Peyer's patch (tissue), 4 donors: ENCODE data around the gene MEMO1.
"Not testable (repeated sequence)": the region's sequence is repeated elsewhere in the genome, so short reads cannot be mapped to it uniquely, and the experiment has no call there.

ENCODE experiments used
- POLR2A ChIP-seq, 2 donors: fragments of 450-650 bp; IDR thresholded peaks; one replicate each; pipeline ENCODE4 v1.5.1; 2017; ENCODE audit warnings: antibody characterized with exemption in 2 of 2, mild to moderate bottlenecking in 2 of 2, moderate library complexity in 2 of 2
- TF ChIP-seq, protein P1 (sequence below), 6 experiments: fragments of 450-650 bp in 4 of 6; fragments of 200-600 bp in 2 of 6; sonication (generic) in 1 of 6; IDR thresholded peaks; one replicate each; pipeline ENCODE4 v1.5.1; 2017 to 2019; ENCODE audit warnings: antibody characterized with exemption in 6 of 6, mild to moderate bottlenecking in 3 of 6, moderate library complexity in 1 of 6

- TF ChIP-seq, protein P1, sequence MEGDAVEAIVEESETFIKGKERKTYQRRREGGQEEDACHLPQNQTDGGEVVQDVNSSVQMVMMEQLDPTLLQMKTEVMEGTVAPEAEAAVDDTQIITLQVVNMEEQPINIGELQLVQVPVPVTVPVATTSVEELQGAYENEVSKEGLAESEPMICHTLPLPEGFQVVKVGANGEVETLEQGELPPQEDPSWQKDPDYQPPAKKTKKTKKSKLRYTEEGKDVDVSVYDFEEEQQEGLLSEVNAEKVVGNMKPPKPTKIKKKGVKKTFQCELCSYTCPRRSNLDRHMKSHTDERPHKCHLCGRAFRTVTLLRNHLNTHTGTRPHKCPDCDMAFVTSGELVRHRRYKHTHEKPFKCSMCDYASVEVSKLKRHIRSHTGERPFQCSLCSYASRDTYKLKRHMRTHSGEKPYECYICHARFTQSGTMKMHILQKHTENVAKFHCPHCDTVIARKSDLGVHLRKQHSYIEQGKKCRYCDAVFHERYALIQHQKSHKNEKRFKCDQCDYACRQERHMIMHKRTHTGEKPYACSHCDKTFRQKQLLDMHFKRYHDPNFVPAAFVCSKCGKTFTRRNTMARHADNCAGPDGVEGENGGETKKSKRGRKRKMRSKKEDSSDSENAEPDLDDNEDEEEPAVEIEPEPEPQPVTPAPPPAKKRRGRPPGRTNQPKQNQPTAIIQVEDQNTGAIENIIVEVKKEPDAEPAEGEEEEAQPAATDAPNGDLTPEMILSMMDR (IDR thresholded peaks at IDR 0.05): not testable (repeated sequence)
- TF ChIP-seq POLR2A (IDR thresholded peaks at IDR 0.05): not testable (repeated sequence)
These were observed 147.7 kb downstream of the MEMO1 start for GRCh38 chr2:31863015-31863656.
